NCI-H2196 (cell line): ENCODE data around the gene CCKAR.

Experiments used
- DNase-seq: peaks from one replicate; lab custom pipeline; 2025; ENCODE audit not compliant: unreplicated experiment; lab: John Stamatoyannopoulos, UW

Gene CCKAR

DNA sequence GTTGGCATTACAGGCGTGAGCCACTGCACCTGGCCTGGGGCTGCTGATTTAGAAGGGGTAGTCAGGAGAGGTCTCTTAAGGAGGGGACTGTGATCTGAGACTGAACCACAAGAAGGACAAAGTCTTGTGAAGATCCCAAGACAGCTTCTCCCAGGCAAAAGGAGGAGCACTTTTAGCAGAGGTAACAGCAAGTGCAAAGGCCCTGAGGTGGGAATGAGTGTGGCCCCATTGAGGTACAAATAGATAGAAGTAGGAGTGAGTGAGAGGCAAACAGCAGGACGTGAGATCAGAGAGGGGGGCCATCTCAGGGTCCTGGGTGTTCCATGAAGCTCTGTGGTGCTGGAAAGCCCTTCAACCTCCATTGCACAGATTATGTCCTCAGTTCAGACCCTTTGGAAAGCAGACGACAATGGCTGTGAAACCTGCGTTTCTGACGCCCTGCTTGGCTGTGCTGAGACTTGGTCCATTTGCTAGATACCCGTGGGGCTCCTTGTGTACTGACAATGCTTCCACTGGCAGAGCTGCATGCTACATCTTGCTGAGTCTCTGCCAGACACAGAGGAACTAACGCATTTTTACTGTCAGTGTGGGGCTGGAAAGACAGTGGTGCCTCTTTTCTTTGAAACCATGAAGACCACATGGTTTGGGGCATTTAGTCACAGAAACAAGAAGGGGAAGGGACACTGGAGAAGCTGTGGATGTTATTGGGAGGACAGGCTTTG is 1.3 kb upstream of the CCKAR start:
- DNase-seq: no peak

- DNase-seq: no peak
Measured at GRCh38 chr4:26490960-26491284, 638 bp upstream of the CCKAR start.

- DNase-seq: no peak
Measured at GRCh38 chr4:26489101-26489985, 941 bp downstream of the CCKAR start.

DNA sequence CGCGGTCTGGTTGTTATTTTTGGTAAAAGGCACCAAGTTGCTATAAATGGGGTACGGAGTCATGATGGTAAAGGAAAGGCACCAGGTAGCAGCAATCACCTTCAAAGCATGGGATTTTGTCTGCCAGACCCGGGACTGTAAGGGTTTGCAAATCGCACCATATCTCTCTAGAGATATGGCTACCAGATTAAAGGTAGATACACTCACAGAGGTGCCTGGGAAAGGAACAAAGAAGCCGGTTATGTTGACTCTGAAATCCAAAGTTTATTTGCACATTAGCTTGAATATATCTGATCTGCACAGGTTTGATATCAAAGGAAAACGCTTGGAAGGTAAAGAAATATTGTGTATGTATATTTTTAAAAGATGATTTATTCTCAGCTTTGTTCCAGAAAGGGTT is 4.6 kb downstream of the CCKAR start:
- no peak for DNase-seq

DNA sequence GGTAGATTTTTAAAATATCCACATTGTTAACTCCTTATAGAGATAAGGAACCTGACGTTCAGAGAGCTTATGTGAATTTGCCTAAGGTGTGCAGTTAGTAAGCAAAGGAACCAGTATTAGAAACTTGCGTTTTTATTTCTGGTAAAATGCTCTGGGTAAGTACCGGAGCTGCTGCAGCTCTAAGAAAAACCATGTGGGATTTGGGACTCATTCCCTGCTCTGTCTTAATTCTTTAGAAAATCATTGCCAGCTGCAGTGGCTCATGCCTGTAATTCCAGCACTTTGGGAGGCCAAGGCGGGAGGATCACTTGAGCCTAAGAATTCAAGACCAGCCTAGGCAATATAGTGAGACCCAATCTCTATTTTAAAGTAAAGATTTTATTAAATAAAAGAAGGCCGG is 5.8 kb downstream of the CCKAR start:
- no peak for DNase-seq

GRCh38 chr4:26484032-26484515 is 6.2 kb downstream of the CCKAR start:
- DNase-seq: no peak

- DNase-seq: no peak
Measured at GRCh38 chr4:26482508-26483462, 7.5 kb downstream of the CCKAR start.

DNA sequence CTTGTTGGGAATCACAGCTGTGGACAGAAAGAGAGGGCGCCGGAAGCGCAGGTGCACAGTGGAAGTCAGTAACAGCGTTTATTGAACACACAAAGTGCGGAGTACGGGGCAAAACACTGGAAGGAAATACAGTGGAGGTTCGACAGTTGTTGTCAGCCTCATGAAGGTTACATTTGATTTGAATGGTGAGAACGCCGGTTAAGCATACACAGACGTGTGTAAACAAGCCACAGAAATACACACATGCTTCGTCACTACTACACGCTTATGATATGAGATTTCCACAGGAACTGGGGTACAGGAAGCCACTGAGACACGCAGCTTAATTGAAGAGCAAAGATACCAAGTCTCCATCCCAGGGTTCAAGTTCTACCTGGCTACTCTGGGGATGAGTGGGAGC is 12.0 kb downstream of the CCKAR start:
- DNase-seq: no peak

DNA sequence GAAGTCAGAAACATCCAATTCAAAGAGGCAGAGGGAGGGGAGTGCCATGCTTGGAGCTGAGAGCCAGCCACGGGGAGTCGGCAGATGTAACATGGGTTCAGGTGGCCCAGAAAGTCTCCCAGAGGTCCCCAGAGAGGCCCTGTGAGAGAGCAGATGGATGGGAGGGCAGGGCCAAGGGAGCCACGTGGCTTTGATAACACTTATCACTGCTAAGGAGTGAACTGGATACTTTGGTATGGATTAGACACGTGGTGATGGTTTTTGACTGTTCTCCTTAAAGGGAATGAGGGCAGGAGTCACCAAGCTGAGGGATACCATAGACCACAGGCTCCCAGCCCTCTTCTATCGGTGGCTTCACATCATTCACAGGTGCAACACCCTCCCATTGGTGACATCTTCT is 13.7 kb downstream of the CCKAR start:
- DNase-seq: no peak

DNA sequence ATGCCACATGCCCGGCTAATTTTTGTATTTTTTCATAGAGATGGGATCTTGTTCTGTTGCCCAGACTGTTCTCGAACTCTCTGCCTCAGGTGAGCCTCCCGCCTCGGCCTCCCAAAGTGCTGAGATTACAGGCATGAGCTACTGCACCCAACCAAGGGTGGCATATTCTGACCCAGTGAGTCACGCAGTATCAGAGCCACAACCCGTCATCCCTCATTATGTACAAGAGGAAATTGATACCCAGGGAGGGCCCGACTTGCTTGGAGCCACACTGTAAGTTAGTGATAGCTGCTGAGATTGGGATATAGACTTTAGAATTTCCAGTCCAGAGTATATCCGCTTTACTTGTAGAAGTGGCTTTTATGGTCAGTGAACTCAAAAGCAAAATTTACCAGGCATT is 14.6 kb downstream of the CCKAR start:
- DNase-seq: no peak

DNA sequence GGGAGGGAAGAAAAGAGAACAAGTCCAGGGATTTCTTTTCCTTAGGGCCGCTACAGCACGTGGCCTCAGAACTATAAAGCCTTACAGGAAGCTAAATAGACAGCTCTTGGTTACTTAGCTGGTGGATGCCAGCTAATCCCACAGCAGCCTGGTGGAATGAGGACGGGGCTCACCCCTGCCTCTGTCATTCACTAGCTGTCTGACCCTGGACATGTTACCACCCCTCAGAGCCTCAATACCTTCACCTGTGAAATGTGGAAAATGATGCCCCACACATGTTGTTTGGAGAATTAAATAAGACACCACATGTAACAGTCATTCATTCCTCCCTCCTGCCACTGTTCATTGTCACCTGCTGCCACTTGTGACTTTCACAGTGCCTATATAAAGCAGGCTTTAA is 15.7 kb downstream of the CCKAR start:
- no peak for DNase-seq

DNA sequence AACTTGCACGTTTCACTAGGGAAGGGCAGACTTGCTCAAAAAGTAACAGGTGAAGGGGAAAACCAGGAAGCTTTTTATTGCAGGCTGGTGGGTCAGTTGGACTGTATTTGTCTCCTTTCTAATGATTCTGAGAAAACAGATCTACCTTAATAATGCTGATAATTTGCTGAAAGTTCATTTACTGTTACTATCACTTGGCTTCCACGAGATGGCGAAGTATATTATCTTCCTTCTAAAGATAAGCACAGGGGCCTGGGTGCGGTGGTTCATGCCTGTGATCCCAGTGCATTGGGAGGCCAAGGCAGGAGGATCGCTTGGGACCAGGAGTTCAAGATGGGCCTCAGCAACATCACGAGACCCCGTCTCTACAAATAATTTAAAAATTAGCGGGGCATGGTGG is 16.4 kb downstream of the CCKAR start:
- DNase-seq: no peak

DNA sequence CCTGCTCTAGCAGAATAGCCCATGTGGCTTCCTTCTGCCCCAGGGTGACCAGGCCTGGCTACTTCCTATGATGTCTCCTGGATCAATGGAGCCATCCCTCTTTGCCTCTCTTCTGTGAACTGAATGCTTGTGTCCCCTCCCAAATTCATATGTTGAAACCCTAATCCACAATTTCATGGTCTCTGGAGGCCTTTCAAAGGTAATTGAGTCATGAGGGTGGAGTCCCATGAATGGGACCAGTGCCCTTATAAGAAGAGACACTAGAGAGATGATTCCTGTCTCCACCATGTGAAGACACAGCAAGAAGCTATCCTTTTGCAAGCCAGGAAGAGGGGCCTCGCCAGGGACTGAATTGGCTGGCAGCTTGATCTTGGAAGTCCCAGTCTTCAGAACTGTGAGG is 18.4 kb downstream of the CCKAR start:
- DNase-seq: no peak

DNA sequence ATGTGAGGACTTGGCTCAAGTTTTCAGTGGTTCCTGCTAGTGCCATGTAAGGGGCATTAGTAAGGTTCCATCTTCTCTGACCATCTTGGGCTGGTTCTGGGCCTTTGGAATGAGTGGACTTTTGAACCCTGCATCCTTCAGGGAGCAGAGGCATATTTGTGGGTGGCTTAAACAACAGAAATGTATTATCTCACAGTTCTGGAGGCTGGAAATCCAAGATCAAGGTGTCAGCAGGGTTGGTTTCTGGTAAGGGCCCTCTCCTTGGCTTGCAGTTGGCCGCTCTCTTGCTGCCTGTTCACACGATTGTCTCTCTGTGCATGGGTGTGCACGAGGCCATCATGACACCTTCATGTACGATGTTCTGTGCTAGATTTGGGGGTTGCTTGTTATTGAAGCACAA is 21.3 kb downstream of the CCKAR start:
- DNase-seq: no peak

DNA sequence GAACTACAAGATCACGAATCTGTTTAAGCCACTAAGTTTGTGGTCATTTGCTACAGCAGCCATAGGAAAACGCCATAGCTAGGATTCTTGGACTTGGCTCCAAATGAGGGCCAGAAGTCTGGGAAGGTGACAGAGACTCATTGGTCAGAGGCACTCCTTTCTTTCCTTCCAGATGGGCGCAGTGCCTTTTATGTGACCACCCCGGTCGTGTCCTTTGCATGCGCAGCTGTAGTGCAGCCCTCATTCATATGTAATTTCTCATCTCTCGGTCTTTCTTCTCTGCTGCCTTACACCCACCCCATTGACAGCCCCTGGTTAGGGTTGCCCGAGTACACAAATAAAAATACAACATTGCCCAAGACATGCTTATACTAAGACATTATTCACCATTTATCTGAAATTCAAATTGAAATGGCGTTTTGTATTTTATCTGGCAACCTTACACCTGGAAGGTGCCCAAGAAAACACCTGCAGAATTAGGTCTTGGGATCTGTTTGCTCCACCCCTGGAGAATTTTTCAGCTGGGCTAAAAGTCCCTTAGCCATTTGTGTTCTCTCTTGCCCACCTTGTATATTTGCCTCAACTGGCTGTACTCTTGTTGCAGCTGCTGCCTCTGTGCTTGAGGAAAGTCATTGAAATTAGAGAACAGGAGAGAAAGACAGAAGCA is 21.9 kb downstream of the CCKAR start:
- DNase-seq: no peak

DNA sequence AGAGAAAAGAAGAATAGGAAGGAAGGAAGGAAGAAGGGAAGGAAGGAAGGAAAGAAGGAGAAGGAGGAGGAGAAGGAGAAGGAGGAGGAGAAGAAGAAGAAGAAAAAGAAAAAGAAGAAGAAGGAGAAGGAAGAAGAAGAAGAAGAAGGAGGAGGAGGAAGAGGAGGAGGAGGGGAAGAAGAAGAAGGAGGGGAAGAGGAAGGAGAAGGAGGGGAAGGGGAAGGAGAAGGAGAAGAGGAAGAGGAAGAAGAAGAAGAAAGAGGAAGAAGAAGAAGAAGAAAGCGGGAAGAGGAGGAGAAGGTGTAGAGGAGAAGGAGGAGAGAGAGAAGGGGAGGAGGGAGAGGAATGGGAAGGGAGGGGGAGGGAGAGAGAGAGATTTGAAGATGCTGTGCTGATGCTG is 22.6 kb downstream of the CCKAR start:
- DNase-seq: no peak

DNA sequence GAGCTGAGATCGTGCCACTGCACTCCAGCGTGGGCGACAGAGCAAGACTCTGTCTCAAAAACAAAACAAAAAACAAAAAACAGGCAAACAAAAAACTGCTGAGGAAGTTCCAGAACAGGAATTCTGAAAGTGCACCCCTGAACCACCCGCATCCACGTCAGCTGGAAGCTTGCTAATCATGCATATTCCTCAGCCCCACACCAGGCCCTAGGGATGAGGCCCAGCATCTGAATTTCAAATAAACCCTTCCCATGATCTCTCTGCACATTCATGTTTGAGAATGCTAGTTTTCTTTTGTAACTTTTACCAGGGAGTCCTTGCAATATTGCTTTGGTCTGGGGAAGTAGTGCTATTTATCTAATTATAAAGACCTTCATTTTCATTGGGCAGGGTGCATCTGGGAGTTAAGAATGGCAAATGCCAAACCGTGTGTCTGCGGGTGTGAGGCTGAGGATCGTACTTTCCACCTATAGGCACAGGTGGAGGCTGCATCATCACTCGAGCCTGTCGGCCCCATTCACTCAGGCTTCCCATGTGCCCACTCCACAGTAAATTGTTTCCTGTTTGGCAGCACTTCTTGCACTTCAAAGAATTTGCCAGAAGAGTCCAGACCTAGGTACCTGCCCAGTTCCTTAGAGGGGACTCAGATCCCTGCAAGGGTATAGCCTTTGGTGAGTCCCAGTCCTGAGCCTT is 23.6 kb downstream of the CCKAR start:
- no peak for DNase-seq

DNA sequence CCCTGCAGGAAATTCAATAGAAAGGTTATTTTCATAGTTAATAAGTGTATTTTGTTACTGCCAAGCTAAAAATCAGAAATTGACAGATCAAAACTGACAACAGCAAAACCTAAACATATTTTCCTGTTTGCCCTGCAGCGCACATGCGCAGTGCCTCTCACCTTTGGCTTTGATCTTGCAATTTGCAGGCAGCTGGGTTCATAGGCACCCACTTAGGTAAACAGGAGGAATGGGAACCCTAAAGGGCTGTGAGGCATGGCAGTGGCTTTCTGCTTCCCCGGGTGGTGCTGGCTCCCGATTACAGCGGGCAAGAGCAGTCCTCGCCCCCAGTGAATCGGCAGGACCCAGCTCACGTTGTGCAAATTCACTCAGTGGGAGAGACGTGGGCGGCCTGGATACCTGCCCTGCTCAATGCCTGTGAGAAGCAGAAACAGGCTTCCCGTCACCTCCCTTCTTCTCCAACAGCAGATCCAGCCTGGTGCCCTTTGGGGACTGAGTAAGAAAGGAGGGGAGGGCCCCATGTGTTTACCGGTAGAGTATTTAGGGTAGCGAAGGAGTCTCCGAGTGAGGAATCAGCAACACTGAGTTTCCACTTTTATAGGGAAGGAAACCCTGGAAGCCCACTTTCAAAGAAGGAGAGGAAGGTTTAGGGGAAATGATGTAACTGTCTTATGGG is 25.7 kb downstream of the CCKAR start:
- DNase-seq: no peak

- no peak for DNase-seq
Measured at GRCh38 chr4:26463386-26463785, 26.9 kb downstream of the CCKAR start.

- DNase-seq: no peak
Measured at GRCh38 chr4:26462874-26463273, 27.4 kb downstream of the CCKAR start.
